GM12801 (cell line): Measurements from ENCODE around the gene DCAF7.

Experiments
- CTCF ChIP-seq: IDR thresholded peaks from one replicate; pipeline ENCODE4 v1.5.1; 2011; ENCODE audit warnings: control low read depth; ENCODE audit not compliant: insufficient read length; ENCODE audit errors: extremely low read depth

The DCAF7 gene

GRCh38 chr17:63600569-63601438 lies 50.5 kb downstream of the DCAF7 start, which contains the start of gene TACO1:
Gene TACO1, plus strand, starts transcription at chr17:63600895. Its CDS starts 189 bp downstream, at chr17:63601084.
- no peak for TF ChIP-seq CTCF

GRCh38 chr17:63601439-63602371 lies 51.4 kb downstream of the DCAF7 start:
- TF ChIP-seq CTCF = no peak

- no peak for TF ChIP-seq CTCF
These were observed 59.7 kb downstream of the DCAF7 start for GRCh38 chr17:63609816-63610573.

DNA sequence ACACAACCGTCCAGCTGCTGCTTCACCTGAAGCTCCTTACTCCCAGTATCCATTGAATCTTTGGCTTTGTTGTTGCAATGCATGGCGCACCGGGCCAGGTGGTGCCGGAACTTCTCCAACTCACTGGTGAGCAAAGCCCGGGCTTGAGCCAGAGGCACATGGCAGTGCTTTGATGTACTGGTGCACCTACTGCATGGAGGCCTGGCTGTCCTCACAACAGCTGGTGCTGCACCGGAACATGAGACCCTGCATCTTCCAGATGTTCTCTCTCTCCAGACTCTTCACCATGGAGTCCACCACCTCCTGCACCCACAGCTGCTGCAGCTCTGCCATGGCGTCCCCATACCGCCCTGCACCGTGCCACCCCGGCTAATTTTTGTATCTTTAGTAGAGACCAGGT lies 60.6 kb downstream of the DCAF7 start:
- no peak for TF ChIP-seq CTCF

DNA sequence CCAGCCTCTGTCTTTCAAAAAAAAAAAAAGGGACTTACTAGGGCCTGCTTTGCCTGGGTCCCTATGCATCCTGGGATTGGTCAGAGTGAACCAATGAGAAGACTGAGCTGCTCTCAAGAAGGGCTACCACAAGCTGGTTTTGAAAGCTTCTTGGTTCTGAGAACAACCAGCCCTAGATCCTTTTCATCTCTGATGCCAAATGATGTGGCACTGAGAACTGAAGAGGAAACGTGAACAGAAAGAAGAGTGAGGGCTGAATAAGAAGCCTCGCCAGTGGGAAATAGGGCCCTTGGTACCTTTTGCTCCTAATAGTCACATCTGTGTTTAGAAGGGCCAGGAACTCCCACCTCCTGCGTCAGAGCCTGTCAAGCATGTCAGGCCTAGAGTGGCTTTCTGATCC lies 61.1 kb downstream of the DCAF7 start:
- no peak for TF ChIP-seq CTCF

DNA sequence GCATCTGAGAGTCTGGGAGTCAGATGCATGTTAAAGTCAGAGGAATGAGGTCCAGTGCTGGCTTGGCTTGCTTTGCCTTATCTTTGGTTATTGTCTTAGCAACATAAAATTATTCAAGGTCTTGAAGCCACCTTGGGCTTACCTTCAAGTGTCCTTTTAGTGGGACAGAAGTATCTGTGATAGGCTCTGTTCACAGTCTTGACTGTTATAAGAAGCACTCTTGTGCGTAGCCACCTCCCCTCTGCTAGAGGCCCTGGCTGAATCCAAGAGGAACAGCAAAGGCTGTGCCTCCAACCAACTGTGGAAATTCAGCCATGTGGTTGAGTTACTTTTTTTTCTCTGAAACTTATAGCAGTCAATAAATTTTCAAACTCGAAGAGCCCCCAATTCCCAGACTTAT lies 63.4 kb downstream of the DCAF7 start:
- TF ChIP-seq CTCF = no peak
